Neural cell (in vitro differentiated cells): ENCODE measurements around the gene PANK1. TPM values are rescaled to one million over a fixed set of nuclear protein-coding genes. Genes with fewer than 3 reads are reported as not detected.

Source experiments
- H2AFZ ChIP-seq: fragments of 200-600, 300-800 bp; sonication (generic), shearing (Covaris generic); 2 replicates; pipeline ENCODE4 v1.6.0; 2014; ENCODE audit warnings: low read depth, mild to moderate bottlenecking, antibody characterized with exemption, low read length, moderate library complexity
- H3F3A ChIP-seq: fragments of 200-600 bp; shearing (Covaris generic); 2 replicates; pipeline ENCODE4 v1.6.1; 2016; ENCODE audit warnings: mild to moderate bottlenecking, moderate library complexity, mixed read lengths, antibody characterized with exemption, low read length; ENCODE audit not compliant: insufficient read depth, poor library complexity, severe bottlenecking
- H3K27ac ChIP-seq: fragments of 200-600, 300-800 bp; sonication (generic), shearing (Covaris generic); 2 replicates; pipeline ENCODE4 v1.5.1; 2014; ENCODE audit warnings: mild to moderate bottlenecking, low read length, moderate library complexity
- H3K27me3 ChIP-seq: fragments of 300-800, 200-600 bp; sonication (generic), shearing (Covaris generic); 2 replicates; pipeline ENCODE4 v1.6.0; 2014; ENCODE audit warnings: mild to moderate bottlenecking, low read depth, low read length, moderate library complexity; ENCODE audit not compliant: insufficient read depth
- H3K36me3 ChIP-seq: fragments of 300-800, 200-600 bp; sonication (generic), shearing (Covaris generic); 2 replicates; pipeline ENCODE4 v1.5.1; 2014; ENCODE audit warnings: mild to moderate bottlenecking, antibody characterized with exemption, low read length, moderate library complexity; ENCODE audit not compliant: insufficient read depth
- H3K4me2 ChIP-seq: fragments of 300-800, 200-600 bp; sonication (generic), shearing (Covaris generic); 2 replicates; pipeline ENCODE4 v1.6.0; 2014; ENCODE audit warnings: mild to moderate bottlenecking, low read length
- H3K4me3 ChIP-seq: fragments of 300-800, 200-600 bp; sonication (generic), shearing (Covaris generic); 2 replicates; pipeline ENCODE4 v1.5.1; 2014; ENCODE audit warnings: mild to moderate bottlenecking, low read length, moderate library complexity
- H3K79me2 ChIP-seq: fragments of 200-600 bp; shearing (Covaris generic); replicated peaks from 2 replicates; pipeline ENCODE4 v1.6.0; 2014; ENCODE audit warnings: mild to moderate bottlenecking, low read length, moderate library complexity; ENCODE audit not compliant: insufficient read depth
- H3K9ac ChIP-seq: fragments of 300-800, 200-600 bp; sonication (generic), shearing (Covaris generic); 2 replicates; pipeline ENCODE4 v1.6.1; 2016; ENCODE audit warnings: mild to moderate bottlenecking, low read length, mixed read lengths
- H3K9me2 ChIP-seq: fragments of 200-600 bp; shearing (Covaris generic); 2 replicates; pipeline ENCODE4 v1.6.1; 2016; ENCODE audit warnings: mild to moderate bottlenecking, low read length, mixed read lengths; ENCODE audit not compliant: insufficient read depth
- H3K9me3 ChIP-seq: fragments of 200-600, 300-800 bp; sonication (generic), shearing (Covaris generic); 2 replicates; pipeline ENCODE4 v1.6.1; 2016; ENCODE audit warnings: mild to moderate bottlenecking, mixed run types, low read length, moderate library complexity, mixed read lengths
- H4K20me1 ChIP-seq: fragments of 200-600 bp; shearing (Covaris generic); 2 replicates; pipeline ENCODE4 v1.6.1; 2016; ENCODE audit warnings: mild to moderate bottlenecking, mixed run types; ENCODE audit not compliant: insufficient read depth
- CTCF ChIP-seq: fragments of 450-650 bp; IDR thresholded peaks from 2 replicates; pipeline ENCODE4 v1.5.1; 2014; ENCODE audit warnings: antibody characterized with exemption, mild to moderate bottlenecking, moderate library complexity; ENCODE audit not compliant: poor library complexity, severe bottlenecking
- EP300 ChIP-seq: fragments of 450-650 bp; conservative IDR thresholded peaks from 2 replicates; pipeline ENCODE4 v1.6.1; 2014; ENCODE audit warnings: antibody characterized with exemption, mild to moderate bottlenecking, moderate library complexity; ENCODE audit not compliant: poor library complexity, severe bottlenecking
- EZH2 ChIP-seq: fragments of 200-600, 300-800 bp; shearing (Covaris generic), sonication (generic); IDR thresholded peaks from 2 replicates; pipeline ENCODE4 v1.6.1; 2014; ENCODE audit warnings: antibody characterized with exemption, low read length, borderline replicate concordance, mild to moderate bottlenecking; ENCODE audit not compliant: insufficient read depth, poor library complexity, severe bottlenecking
- MXI1 ChIP-seq: fragments of 450-650 bp; conservative IDR thresholded peaks from 2 replicates; pipeline ENCODE4 v1.6.1; 2014; ENCODE audit warnings: antibody characterized with exemption, mild to moderate bottlenecking; ENCODE audit not compliant: poor library complexity, severe bottlenecking
- POLR2AphosphoS5 ChIP-seq: IDR thresholded peaks from 2 replicates; pipeline ENCODE4 v1.6.1; 2012
- RAD21 ChIP-seq: fragments of 450-650 bp; conservative IDR thresholded peaks from 2 replicates; pipeline ENCODE4 v1.6.1; 2014; ENCODE audit warnings: antibody characterized with exemption, mild to moderate bottlenecking, moderate library complexity
- REST ChIP-seq: IDR thresholded peaks from 2 replicates; pipeline ENCODE4 v1.6.1; 2012; ENCODE audit warnings: borderline replicate concordance
- SMC3 ChIP-seq: fragments of 450-650 bp; conservative IDR thresholded peaks from 2 replicates; pipeline ENCODE4 v1.6.1; 2014; ENCODE audit warnings: antibody characterized with exemption, mild to moderate bottlenecking, moderate library complexity; ENCODE audit not compliant: poor library complexity
- TAF1 ChIP-seq: IDR thresholded peaks from 2 replicates; pipeline ENCODE4 v1.6.1; 2012; ENCODE audit warnings: low read depth
- polyA plus RNA-seq: library from polyadenylated mRNA; depleted of rRNA; stranded (reverse); fragments of >200 nt; gene quantifications from 2 replicates; pipeline ENCODE4 v1.2.3, GENCODE V29; 2014

The PANK1 gene
- polyA plus RNA-seq, 1 donor from 2014 or later = 15.4 TPM

- no peak for TF ChIP-seq CTCF
- TF ChIP-seq REST = no peak
- no peak for TF ChIP-seq SMC3
- no peak overlapping the region for H3K9ac ChIP-seq
- H3K36me3 ChIP-seq = no peaks in the 10 kb centered on the region
- H3K4me2 ChIP-seq = no peak overlapping the region
- H3K9me2 ChIP-seq = no peaks in the 10 kb centered on the region
- H3K4me3 ChIP-seq = no peak overlapping the region
- H3F3A ChIP-seq = no peaks in the 10 kb centered on the region
- peaks cover 31% of the 10 kb centered on the region for H3K79me2 ChIP-seq
- H3K9me3 ChIP-seq = no peaks in the 10 kb centered on the region
- H2AFZ ChIP-seq = no peak overlapping the region
- H4K20me1 ChIP-seq = no peaks in the 10 kb centered on the region
- H3K27ac ChIP-seq = no peak overlapping the region
- H3K27me3 ChIP-seq = no peaks in the 10 kb centered on the region
These were observed 11.6 kb downstream of the PANK1 start for GRCh38 chr10:89633484-89633883.

GRCh38 chr10:89632824-89633223, 12.2 kb downstream of the PANK1 start:
- H3K36me3 ChIP-seq = no peaks in the 10 kb centered on the region
- no peak overlapping the region for H3K27ac ChIP-seq
- TF ChIP-seq EZH2 = no peak
- no peaks in the 10 kb centered on the region for H3K27me3 ChIP-seq
- H3K9me3 ChIP-seq = no peaks in the 10 kb centered on the region
- no peaks in the 10 kb centered on the region for H3K9me2 ChIP-seq
- no peak overlapping the region for H3K4me2 ChIP-seq
- no peaks in the 10 kb centered on the region for H4K20me1 ChIP-seq
- H3K9ac ChIP-seq = no peak overlapping the region
- no peaks in the 10 kb centered on the region for H3F3A ChIP-seq
- H3K79me2 ChIP-seq = peaks cover 31% of the 10 kb centered on the region
- H3K4me3 ChIP-seq = no peak overlapping the region
- no peak overlapping the region for H2AFZ ChIP-seq

- Histone ChIP-seq H3K27me3 (no peaks in the 10 kb centered on the region), H3K9me3 (no peaks in the 10 kb centered on the region), H3K9ac (no peak overlapping the region), H3K27ac (no peak overlapping the region), H3F3A (no peaks in the 10 kb centered on the region), H3K4me2 (no peak overlapping the region), H4K20me1 (no peaks in the 10 kb centered on the region), H3K9me2 (no peaks in the 10 kb centered on the region), H2AFZ (no peak overlapping the region), H3K36me3 (no peaks in the 10 kb centered on the region), H3K79me2 (peaks cover 36% of the 10 kb centered on the region), H3K4me3 (no peak overlapping the region)
- TF ChIP-seq EP300 = no peak
- TF ChIP-seq CTCF = no peak
- no peak for TF ChIP-seq POLR2AphosphoS5
- no peak for TF ChIP-seq REST
- TF ChIP-seq MXI1 = no peak
- no peak for TF ChIP-seq EZH2
- TF ChIP-seq TAF1 = no peak
- no peak for TF ChIP-seq SMC3
- no peak for TF ChIP-seq RAD21
These were observed 17.2 kb downstream of the PANK1 start for GRCh38 chr10:89627830-89628229.
